Activated CD8-positive, alpha-beta memory T cell treated with anti-CD3 and anti-CD28 coated beads, Interleukin-2, amount 50 U/mL, for 48 hours (primary cell): ENCODE data around the gene SMIM41.

Experiments used
- DNase-seq: peaks from one replicate; pipeline ENCODE4 v3.0.0-alpha.2; 2020

SMIM41 gene

DNA sequence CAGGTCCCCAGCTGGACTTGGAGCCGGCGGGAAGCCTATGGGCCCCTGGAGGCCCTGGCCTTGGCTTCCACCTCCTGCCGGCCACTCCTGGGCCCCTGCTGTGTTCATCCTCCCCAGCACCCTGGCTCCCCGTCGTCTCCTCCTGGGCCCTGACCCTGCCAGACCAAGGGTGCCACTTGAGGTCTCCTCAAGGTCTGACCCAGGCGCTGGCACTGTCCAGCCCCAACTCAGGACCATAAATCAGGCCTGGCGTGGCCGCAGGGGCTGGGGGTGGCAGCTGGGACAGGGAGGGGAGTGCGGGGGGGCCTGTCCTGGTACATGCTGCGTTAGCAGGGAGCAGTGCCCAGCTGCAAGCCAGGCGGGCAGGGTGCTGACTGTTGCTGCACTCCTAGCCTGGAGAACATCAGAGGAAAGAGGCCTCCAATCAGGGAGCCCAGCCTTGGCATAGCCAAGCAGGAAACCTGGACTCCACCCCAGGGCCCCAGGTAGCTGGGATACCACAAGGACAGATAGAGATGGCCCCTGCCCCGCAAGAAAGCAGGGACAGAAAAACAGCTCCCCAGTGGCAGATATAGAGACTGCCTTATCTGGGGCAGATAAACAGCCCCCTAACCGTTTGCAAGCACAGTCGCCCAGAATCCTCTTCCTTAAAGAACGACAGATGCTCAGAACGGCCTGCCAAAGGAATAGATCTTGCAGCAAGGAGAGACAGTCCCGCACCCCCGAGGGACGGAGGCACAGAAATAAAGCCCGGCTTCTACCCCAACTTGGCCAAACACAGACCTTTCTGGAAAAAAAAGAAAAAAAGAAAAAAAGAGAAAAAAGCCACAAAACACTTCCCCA, 16.2 kb upstream of the SMIM41 start:
- no peak for DNase-seq

DNA sequence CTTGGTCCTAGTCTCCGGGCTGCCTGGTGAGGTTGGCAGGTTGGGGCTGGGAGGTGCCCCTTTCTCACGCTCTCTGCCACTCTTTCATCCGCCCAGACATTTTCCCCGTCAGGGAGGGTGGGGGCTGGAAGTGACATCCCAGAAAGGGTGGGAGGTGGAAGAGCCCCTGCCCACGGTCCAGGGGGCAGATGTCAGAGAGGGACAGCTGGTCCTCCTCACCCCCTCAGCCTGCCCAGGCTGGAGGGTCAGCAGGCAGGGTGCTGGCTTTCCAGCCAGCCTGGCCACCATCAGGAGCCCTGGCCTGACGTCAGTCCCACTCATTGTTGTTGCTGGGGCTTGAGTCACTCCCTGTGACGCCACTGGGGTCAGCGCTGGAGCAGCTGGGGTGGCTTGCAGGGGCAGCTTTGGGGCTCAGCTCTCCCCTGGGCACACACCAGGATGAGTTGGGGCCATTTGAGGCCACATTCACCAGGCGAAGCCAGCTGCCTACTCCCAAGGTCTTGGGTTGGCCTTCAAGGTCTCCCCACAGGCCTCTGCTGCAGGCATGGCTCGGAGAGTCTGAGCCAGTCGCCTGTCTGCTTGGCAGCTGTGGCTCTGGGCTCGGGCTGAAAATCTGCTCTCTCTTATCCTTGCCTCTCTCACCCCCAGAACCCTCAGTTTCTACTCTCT, 15.4 kb upstream of the SMIM41 start:
- no peak for DNase-seq

- DNase-seq, result no peak
Measured at GRCh38 chr12:52066346-52067080, 13.0 kb upstream of the SMIM41 start.

DNA sequence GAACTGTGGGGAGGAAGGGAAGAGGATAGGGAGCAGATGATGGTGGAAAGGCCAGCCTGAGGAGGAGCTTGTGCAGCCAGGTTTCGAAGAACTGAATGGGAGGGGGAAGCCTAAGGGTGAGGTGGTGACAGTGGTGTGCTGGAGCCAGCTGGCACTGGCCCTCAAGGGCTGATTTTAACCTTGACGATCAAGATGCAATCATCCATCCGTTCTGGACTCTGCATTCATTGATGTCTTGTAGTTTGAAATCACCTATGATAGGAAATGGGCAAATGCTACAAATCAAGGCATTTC, 12.5 kb upstream of the SMIM41 start:
- DNase-seq, result no peak

DNA sequence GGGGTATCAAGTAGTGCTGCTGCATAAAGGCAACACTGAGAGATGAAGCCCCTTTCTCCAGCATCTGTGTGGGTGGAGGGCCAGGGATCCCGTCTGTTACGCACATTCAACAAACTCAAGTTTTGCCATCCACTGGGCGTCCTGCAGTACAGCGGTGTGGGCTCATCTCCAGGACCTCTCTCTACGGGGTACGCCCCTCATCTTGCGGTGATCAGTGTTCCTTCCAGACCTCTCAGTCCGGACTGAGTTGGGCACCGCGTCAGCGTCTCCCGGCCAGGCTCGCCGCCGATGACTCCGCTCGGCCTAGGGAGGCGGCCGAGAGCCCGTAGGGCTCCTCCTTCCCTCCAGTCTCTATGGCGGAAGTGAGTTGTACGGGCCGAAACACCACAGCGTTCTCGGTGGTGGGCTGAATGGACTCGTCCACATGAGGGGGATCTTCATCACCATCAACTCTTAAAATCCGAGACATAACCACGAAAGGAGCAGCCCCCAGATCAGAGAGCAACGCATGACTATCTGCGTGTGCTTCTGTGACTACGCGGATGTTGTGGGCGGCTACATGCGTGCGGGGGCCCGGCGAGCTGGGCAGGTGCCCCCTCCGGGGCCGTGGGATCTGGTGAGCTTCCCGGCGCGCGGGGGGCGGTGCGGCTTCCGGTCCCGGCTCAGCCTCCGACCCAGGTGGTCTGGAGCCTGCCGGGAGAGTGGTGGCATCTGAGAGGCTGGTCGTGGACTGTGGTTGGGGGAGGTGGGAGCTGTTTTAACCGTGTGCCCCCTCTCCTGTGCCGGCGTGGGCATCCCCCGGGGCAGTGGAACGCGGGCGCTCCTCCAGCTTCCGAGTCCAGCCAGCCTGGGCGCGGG, 9.9 kb upstream of the SMIM41 start, which contains the start of gene ATG101:
Gene ATG101 (plus strand): TSS at position 652 of the 858 bp plus-strand sequence. CDS start 3,673 bp downstream, outside the sequence.
- peak; percentile 91 for DNase-seq

DNA sequence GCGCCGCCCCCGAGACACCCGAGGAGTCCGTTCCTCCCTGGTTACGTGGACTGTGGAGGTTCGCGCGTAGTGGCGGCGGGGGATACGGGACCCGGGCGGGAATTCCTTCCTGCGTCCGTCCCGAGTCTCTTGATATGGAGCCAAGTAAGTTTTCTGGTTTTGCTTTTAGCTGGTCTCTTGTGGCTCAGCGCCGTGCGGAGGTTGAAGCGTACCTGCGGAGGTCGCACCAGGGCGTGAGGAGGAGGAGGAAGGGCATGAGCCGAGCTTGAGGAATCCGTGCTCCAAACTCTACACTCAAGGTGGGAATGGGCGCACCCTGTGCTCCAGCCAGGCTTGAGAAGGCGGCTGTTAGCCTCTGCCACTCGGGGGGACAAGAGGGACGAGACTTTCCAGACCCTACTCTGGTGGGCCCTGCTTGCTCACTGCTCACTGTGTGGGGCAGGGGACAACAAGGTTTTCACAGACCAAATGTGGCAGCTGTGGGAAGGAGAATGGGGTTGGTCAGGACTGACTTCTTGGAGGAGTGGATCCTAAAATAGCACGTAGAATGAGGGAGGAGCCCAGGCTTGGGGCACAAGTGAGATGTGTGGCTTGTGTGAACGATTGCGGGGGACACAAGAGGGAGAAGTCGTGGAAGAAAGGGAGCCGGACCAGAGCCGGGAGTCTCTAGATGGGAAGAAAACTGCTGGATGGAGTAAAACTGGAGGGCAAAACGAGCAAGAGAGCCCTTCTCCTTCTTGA, 9.1 kb upstream of the SMIM41 start:
- DNase-seq, result no peak

DNA sequence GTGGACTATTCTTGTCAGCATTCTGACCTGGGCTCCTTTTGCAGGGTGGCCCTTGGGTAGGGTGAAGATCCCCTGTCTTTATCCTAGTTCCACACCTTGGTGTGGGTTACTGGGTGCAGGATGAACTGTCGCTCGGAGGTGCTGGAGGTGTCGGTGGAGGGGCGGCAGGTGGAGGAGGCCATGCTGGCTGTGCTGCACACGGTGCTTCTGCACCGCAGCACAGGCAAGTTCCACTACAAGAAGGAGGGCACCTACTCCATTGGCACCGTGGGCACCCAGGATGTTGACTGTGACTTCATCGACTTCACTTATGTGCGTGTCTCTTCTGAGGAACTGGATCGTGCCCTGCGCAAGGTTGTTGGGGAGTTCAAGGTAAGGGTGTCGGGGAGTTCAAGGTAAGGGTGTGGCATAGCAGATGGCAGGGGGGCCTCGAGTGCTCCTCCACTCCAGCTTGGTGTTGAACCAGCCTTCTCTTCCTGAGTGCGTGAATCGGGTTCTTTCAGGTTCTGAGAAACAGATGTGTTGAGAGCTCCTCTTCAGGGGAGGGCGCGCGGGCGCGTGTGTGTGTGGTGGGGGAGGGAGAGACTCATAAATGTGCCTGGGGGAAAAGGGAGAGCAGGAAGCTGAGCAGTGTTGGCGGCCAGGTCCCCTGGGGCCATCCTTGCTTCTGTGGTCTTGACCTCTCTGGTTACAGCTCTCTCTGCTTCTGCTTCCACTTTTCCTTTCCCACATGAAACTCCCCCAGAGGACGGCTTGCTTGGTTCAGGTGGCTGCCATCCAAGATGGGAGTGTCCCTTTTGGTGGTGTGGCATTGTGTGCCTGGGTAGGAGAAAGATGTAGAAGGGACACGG, 5.7 kb upstream of the SMIM41 start:
- no peak for DNase-seq

- no peak for DNase-seq
Measured at GRCh38 chr12:52074971-52075724, 4.4 kb upstream of the SMIM41 start.

DNA sequence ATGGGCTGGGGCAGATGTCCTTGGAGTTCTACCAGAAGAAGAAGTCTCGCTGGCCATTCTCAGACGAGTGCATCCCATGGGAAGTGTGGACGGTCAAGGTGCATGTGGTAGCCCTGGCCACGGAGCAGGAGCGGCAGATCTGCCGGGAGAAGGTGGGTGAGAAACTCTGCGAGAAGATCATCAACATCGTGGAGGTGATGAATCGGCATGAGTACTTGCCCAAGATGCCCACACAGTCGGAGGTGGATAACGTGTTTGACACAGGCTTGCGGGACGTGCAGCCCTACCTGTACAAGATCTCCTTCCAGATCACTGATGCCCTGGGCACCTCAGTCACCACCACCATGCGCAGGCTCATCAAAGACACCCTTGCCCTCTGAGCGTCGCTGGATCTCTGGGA, 2.7 kb upstream of the SMIM41 start:
- DNase-seq, result no peak

GRCh38 chr12:52078276-52078675, 1.2 kb upstream of the SMIM41 start:
- DNase-seq, result no peak

GRCh38 chr12:52080403-52081251, 1.1 kb downstream of the SMIM41 start:
- DNase-seq, result no peak

GRCh38 chr12:52081263-52081733, 1.8 kb downstream of the SMIM41 start:
- no peak for DNase-seq

DNA sequence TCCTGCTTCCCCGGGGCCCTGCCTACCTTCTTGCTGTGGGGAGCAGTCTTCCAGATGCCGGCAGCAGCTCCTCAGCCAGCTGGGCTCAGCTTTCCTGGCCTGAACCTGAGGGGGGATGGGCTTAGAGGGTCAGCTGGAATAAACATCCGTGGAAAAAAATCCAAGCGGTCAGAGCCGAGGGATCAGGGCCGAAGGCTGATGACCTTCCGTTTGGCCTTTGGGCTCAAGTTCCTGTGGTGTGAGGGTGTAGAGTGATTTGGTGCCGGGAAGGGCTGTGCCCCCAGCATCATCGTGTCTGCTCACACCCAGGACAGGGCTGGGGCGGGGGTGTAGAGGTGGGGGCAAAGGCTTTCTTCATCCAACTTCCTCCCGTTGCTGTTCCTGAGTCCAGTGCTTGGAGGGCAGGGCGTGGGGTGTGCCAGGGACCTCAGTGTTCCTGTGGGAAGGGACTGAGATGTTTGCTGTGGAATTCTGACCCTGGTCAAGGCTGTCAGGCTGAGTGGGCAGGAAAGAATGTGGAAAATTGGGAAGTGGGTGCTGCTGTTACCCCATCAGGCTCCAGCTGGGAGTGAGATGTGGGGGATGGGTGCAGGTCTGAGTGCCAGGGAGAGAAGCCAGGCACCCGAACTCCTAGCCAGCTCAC, 2.6 kb downstream of the SMIM41 start:
- no peak for DNase-seq

- no peak for DNase-seq
Measured at GRCh38 chr12:52082669-52082987, 3.1 kb downstream of the SMIM41 start.

DNA sequence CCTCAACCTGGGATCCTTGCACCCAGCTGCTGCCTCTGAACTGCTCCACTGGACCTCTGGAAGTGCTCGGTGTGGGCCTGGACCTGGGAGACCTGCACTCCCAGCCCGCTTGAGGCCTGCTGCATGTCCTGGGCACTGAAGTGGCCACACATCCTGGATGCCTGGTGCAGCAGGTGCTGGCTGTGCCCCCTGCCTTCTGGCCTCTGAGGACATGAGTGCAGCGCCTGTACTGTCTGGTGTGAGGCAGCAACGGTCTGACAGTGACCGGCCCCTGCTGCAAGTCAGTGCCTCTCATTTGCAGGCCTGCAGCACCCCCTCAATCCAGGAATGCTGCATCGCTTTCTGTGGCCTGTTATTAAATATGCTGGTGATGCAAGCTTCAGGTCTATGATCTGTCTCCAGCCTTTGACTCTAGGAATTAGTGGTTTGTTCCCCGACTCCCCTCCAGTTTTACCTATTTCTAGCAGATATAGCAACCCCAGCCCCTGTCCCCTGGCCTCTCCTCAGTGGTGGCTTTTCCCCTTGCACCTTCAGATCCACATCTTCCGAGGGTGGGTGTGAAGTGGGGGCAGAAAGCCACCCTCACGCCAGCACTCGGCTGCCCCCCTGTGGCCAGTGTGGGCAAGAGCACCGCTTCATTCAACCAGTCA, 3.6 kb downstream of the SMIM41 start:
- DNase-seq, result peak; percentile 88

DNA sequence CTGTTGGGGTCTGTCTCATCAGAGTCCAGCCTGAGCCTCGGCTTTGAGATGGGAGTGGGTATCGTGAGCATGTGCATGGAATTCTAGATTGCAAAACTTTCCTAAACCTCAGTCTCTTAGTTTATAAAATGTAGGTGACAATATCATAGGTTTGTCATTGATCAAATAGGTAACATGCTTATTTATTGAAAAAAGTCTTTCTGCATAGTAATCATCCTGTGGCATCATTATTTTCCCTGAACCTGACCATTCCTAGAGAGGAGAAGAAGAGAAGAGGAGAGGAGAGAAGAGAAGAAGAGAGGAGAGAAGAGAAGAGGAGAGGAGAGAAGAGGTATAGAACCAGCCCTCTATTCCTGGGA, 4.1 kb downstream of the SMIM41 start:
- DNase-seq, result no peak

GRCh38 chr12:52084491-52085231, 5.2 kb downstream of the SMIM41 start:
- no peak for DNase-seq
